Caco-2 (cell line): ENCODE results near the gene CUEDC2. TPM values are rescaled to one million over a fixed set of nuclear protein-coding genes. Genes with fewer than 3 reads are reported as not detected.

ENCODE experiments used
- BruUV-seq: library from RNA; stranded (reverse); fragments of 400-500 nt; replicated peaks from 2 replicates; lab custom pipeline; 2021; lab: Mats Ljungman, UMichigan
- CTCF ChIA-PET: fragments of 300-600 bp; sonication (Branson Sonifier 250); formaldehyde crosslinking; loops from one replicate; lab custom pipeline; 2022; ENCODE audit warnings: antibody characterized with exemption; lab: Charles Lee
- POLR2A ChIA-PET: fragments of 300-600 bp; sonication (Branson Sonifier 250); formaldehyde crosslinking; loops from one replicate; lab custom pipeline; 2022; ENCODE audit warnings: antibody characterized with exemption; lab: Charles Lee
- DNase-seq, 2 experiments: peaks; one replicate each; pipeline versions ENCODE4 v3.0.0 to v3.0.0-alpha.2; 2020 to 2022
- H3K27me3 ChIP-seq: replicated peaks from 2 replicates; pipeline ENCODE4 v1.6.0; 2011; ENCODE audit warnings: low read length; ENCODE audit not compliant: control insufficient read depth, insufficient read depth
- H3K36me3 ChIP-seq: 2 replicates; pipeline ENCODE4 v1.5.1; 2011; ENCODE audit warnings: low read length; ENCODE audit not compliant: control insufficient read depth, insufficient read depth
- H3K4me1 ChIP-seq: fragments of 250-450 bp; sonication (Bioruptor Pico); 2 replicates; pipeline ENCODE4 v1.5.1; 2020; ENCODE audit warnings: mild to moderate bottlenecking
- H3K4me3 ChIP-seq: 2 replicates; pipeline ENCODE4 v1.5.1; 2011; ENCODE audit warnings: low read depth, mild to moderate bottlenecking, control low read depth, low read length
- H3K9me3 ChIP-seq: fragments of 250-450 bp; sonication (Bioruptor Pico); 2 replicates; pipeline ENCODE4 v1.5.1; 2020; ENCODE audit warnings: mild to moderate bottlenecking, moderate library complexity
- H3K27ac Mint-ChIP-seq: one replicate; pipeline ENCODE4 v1.8.0; 2022; ENCODE audit warnings: mixed read lengths; ENCODE audit not compliant: unreplicated experiment
- H3K27me3 Mint-ChIP-seq: one replicate; pipeline ENCODE4 v1.8.0; 2022; ENCODE audit warnings: mixed read lengths; ENCODE audit not compliant: insufficient read depth, unreplicated experiment
- H3K36me3 Mint-ChIP-seq: one replicate; pipeline ENCODE4 v1.8.0; 2022; ENCODE audit warnings: mild to moderate bottlenecking, mixed read lengths; ENCODE audit not compliant: insufficient read depth, unreplicated experiment
- H3K4me1 Mint-ChIP-seq: one replicate; pipeline ENCODE4 v1.8.0; 2022; ENCODE audit warnings: low read depth, mixed read lengths; ENCODE audit not compliant: unreplicated experiment
- H3K4me3 Mint-ChIP-seq: one replicate; pipeline ENCODE4 v1.8.0; 2022; ENCODE audit warnings: mild to moderate bottlenecking, moderate library complexity, mixed read lengths; ENCODE audit not compliant: unreplicated experiment
- H3K9me3 Mint-ChIP-seq: one replicate; pipeline ENCODE4 v1.8.0; 2022; ENCODE audit warnings: mixed read lengths; ENCODE audit not compliant: unreplicated experiment
- intact Hi-C: fragments of 100-400 bp; cut with micrococcal nuclease; formaldehyde crosslinking; loops from one replicate; pipeline ENCODE4 v1.10.0; 2022; ENCODE audit not compliant: unreplicated experiment
- total RNA-seq: library from RNA; stranded (reverse); gene quantifications from 2 replicates; pipeline ENCODE4 v1.2.3, GENCODE V29; 2022
- TF ChIP-seq, protein P1 (sequence below), 2 experiments: fragments of 200-600 bp in 1 of 2; IDR thresholded peaks; 1 replicate in 1 of 2; 2 replicates in 1 of 2; pipeline versions ENCODE4 v1.5.1 to v1.8.0; 2011 to 2022; ENCODE audit warnings: antibody characterized with exemption in 1 of 2, control low read depth in 1 of 2, inconsistent platforms in 1 of 2, low read depth in 1 of 2, low read length in 1 of 2, mild to moderate bottlenecking in 1 of 2, moderate library complexity in 1 of 2; ENCODE audit not compliant: insufficient read depth in 1 of 2, severe bottlenecking in 1 of 2, unreplicated experiment in 1 of 2

The CUEDC2 gene
- total RNA-seq, 1 experiment from 2014 or later = 32.1 TPM

DNA sequence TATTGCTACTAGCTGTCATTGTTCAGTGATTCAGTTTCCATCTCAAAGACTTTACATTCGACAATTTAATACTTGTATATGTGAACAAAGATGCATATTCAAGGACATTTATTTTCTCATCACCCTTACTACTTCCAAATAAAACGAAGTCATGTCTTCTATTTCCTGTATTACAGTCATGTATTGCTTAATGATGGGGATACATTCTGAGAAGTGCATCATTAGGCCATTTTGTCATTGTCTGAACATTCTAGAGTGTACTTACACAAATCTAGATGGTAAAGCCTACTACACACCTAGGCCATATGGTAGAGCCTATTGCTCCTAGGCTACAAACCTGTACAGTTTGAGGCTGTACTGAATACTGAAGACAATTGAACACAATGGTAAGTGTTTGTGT, 12.5 kb upstream of the CUEDC2 start:
- intact Hi-C loops = no loop called here
- Mint-ChIP-seq H3K27me3 (no peaks in the 10 kb centered on the region), H3K4me3 (no peak overlapping the region), H3K4me1 (peaks cover 9% of the 10 kb centered on the region), H3K36me3 (peaks cover 9% of the 10 kb centered on the region), H3K9me3 (no peaks in the 10 kb centered on the region), H3K27ac (no peak overlapping the region)
- H3K36me3 ChIP-seq = no peaks in the 10 kb centered on the region
- H3K4me1 ChIP-seq = peaks cover 5% of the 10 kb centered on the region
- no TSS peak for BruUV-seq
- H3K27me3 ChIP-seq = no peaks in the 10 kb centered on the region
- no peaks in the 10 kb centered on the region for H3K9me3 ChIP-seq
- DNase-seq = no peak
- CTCF ChIA-PET = no interaction called here
- POLR2A ChIA-PET = no interaction called here
- TF ChIP-seq, protein P1, sequence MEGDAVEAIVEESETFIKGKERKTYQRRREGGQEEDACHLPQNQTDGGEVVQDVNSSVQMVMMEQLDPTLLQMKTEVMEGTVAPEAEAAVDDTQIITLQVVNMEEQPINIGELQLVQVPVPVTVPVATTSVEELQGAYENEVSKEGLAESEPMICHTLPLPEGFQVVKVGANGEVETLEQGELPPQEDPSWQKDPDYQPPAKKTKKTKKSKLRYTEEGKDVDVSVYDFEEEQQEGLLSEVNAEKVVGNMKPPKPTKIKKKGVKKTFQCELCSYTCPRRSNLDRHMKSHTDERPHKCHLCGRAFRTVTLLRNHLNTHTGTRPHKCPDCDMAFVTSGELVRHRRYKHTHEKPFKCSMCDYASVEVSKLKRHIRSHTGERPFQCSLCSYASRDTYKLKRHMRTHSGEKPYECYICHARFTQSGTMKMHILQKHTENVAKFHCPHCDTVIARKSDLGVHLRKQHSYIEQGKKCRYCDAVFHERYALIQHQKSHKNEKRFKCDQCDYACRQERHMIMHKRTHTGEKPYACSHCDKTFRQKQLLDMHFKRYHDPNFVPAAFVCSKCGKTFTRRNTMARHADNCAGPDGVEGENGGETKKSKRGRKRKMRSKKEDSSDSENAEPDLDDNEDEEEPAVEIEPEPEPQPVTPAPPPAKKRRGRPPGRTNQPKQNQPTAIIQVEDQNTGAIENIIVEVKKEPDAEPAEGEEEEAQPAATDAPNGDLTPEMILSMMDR (IDR thresholded peaks at IDR 0.05; ENCODE audit: insufficient read depth in 1 of 2, low read depth in 1 of 2, low read length in 1 of 2, severe bottlenecking in 1 of 2, unreplicated experiment in 1 of 2) = no peak
- no peak overlapping the region for H3K4me3 ChIP-seq

DNA sequence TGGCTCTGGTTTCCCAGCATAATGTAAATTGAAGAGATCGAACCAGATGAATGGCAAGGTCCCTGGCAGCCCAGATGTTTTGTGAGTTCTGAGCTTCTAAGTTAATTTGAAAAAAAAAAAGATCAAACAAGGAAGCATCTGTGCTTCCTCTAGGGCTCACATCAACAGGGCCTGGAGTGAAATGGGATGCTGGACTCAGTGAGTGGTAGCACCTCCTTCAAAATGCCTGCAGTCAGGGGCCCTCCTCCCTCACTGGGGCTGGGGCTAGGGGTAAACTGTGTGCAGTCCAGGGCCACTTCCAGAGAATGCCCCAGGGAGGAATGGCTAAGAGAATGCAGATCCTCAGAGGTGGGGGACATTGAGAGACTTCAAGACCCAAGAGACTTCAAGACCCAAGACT, 6.0 kb upstream of the CUEDC2 start:
- Histone ChIP-seq H3K27me3 (no peaks in the 10 kb centered on the region), H3K36me3 (no peaks in the 10 kb centered on the region), H3K4me3 (no peak overlapping the region), H3K9me3 (no peaks in the 10 kb centered on the region), H3K4me1 (peaks cover 11% of the 10 kb centered on the region)
- ChIA-PET CTCF (no interaction called here), POLR2A (no interaction called here)
- TF ChIP-seq, protein P1 (IDR thresholded peaks at IDR 0.05; ENCODE audit: insufficient read depth in 1 of 2, low read depth in 1 of 2, low read length in 1 of 2, severe bottlenecking in 1 of 2, unreplicated experiment in 1 of 2) = no peak
- Mint-ChIP-seq H3K4me1 (peaks cover 19% of the 10 kb centered on the region), H3K27me3 (no peaks in the 10 kb centered on the region), H3K4me3 (no peak overlapping the region), H3K9me3 (no peaks in the 10 kb centered on the region), H3K27ac (no peak overlapping the region), H3K36me3 (no peaks in the 10 kb centered on the region)
- DNase-seq = no peak
- BruUV-seq = no TSS peak
- intact Hi-C loops = no loop called here

DNA sequence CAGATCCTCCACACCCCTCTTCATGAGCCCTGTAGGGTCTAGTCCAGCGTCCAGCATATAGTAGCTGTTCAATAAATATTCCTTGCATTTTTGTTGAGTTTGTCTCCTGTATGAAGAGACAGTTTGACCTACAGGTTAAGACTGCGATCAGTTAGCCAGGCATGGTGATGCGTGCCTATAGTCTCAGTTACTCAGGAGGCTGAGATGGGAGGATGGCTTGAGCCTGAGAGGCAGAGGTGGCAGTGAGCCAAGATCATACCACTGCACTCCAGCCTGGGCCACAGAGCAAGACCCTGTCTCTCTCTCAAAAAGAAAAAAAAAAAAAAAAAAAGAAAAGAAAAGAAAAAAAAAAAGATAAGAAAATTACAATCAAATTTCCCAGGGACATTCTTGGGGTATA, 5.1 kb upstream of the CUEDC2 start:
- H3K36me3 Mint-ChIP-seq = no peaks in the 10 kb centered on the region
- Histone ChIP-seq H3K9me3 (no peaks in the 10 kb centered on the region), H3K4me1 (peaks cover 11% of the 10 kb centered on the region), H3K27me3 (no peaks in the 10 kb centered on the region), H3K36me3 (no peaks in the 10 kb centered on the region), H3K4me3 (no peak overlapping the region)
- intact Hi-C loops = no loop called here
- no peak overlapping the region for H3K4me3 Mint-ChIP-seq
- BruUV-seq = no TSS peak
- H3K9me3 Mint-ChIP-seq = no peaks in the 10 kb centered on the region
- ChIA-PET CTCF (no interaction called here), POLR2A (no interaction called here)
- H3K27me3 Mint-ChIP-seq = no peaks in the 10 kb centered on the region
- peaks cover 25% of the 10 kb centered on the region for H3K4me1 Mint-ChIP-seq
- DNase-seq = no peak
- TF ChIP-seq, protein P1 (IDR thresholded peaks at IDR 0.05; ENCODE audit: insufficient read depth in 1 of 2, low read depth in 1 of 2, low read length in 1 of 2, severe bottlenecking in 1 of 2, unreplicated experiment in 1 of 2) = no peak
- no peak overlapping the region for H3K27ac Mint-ChIP-seq
